Ammon's horn (tissue), 1 donor: ENCODE results near the gene GLT6D1.

Experiments
- DNase-seq: peaks from one replicate; pipeline ENCODE4 v3.0.0-alpha.2; 2016; ENCODE audit warnings: low spot score

The GLT6D1 gene

GRCh38 chr9:135584934-135585333 lies 54.4 kb downstream of the GLT6D1 start:
- DNase-seq = no peak

- no peak for DNase-seq
Observed at GRCh38 chr9:135584371-135584770, 55.0 kb downstream of the GLT6D1 start.

- DNase-seq = no peak
Observed at GRCh38 chr9:135583688-135584011, 55.7 kb downstream of the GLT6D1 start.

- DNase-seq = no peak
Observed at GRCh38 chr9:135582966-135583687, 56.2 kb downstream of the GLT6D1 start.

- DNase-seq = no peak
Observed at GRCh38 chr9:135582541-135582940, 56.8 kb downstream of the GLT6D1 start.

- DNase-seq = no peak
Observed at GRCh38 chr9:135581636-135582426, 57.5 kb downstream of the GLT6D1 start.

- DNase-seq = no peak
Observed at GRCh38 chr9:135580664-135581380, 58.5 kb downstream of the GLT6D1 start.

- DNase-seq = no peak
Observed at GRCh38 chr9:135579889-135580660, 59.3 kb downstream of the GLT6D1 start.

GRCh38 chr9:135579356-135579755 lies 60.0 kb downstream of the GLT6D1 start:
- DNase-seq = no peak

- DNase-seq = no peak
Observed at GRCh38 chr9:135577256-135577655, 62.1 kb downstream of the GLT6D1 start.

- DNase-seq = no peak
Observed at GRCh38 chr9:135575995-135576631, 63.2 kb downstream of the GLT6D1 start.

- DNase-seq = no peak
Observed at GRCh38 chr9:135574943-135575342, 64.4 kb downstream of the GLT6D1 start.

GRCh38 chr9:135574331-135574730 lies 65.0 kb downstream of the GLT6D1 start:
- DNase-seq = no peak
